Islet of Langerhans (tissue), 1 donor: ENCODE results near the gene KRTDAP.
"Not testable (repeated sequence)": the region's sequence is repeated elsewhere in the genome, so short reads cannot be mapped to it uniquely, and the experiment has no call there.

Experiments used
- FAIRE-seq: peaks from one replicate; lab custom pipeline; 2011; peaks lifted over from hg19 to GRCh38; lab: Jason Lieb, UNC

The KRTDAP gene

DNA sequence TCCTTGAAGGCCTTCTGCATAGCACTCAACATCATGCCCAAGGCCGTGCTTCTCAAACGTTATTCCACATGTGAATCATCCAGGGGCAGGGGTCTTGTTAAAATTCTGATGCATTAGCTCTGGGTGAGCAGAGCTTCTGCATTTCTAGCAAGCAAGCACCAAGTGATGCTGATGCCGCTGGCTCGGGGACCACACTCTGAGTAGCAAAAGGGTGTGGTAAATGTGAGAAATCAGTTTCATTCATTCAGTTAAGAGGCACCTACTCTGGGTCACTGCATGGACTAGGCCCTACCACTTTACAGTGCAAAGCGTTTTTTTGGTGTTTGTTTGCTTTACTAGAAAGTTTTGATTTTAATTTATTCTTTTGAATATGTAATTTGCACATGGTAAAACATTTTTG, 7.2 kb downstream of the KRTDAP start:
- FAIRE-seq = no peak

DNA sequence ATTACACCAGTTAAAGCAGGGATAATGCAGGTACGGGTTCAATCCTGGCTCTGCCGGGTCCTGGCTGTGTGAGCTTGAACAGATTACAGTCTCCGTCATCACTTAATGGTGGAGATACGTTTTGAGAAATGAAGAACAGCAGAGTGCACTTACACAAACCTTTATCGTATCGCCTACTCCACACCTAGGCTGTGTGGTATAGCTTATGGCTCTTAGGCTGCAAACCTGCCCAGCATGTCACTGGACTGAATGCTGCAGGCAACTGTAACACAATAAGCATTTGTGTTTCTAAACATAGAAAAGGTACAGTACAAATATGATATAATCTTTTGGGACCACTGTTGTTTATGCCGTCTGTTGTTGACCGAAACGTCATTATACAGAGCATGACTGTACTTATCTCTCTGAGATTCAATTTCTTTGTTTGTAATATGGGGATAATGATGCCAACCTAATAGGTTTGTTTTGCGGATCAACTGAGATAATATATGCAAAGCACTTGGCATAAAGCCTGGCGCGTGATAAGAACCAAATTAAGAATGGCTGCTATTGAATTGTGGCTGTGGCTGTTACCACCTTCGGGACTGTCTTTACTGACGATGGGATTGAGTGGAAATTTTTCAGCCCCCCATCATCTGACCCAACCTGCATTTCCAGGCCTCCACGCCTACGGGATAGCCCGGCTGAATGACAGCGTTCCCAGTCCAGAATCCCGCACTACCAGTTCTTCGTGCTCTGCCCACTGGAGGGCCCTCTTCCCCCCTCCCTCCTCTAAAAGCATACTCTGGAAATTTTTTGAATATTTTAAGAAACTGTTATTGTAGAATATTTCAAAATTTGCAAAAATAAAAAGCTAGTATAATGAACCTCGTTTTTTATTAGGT, 11.2 kb downstream of the KRTDAP start:
- FAIRE-seq = no peak

DNA sequence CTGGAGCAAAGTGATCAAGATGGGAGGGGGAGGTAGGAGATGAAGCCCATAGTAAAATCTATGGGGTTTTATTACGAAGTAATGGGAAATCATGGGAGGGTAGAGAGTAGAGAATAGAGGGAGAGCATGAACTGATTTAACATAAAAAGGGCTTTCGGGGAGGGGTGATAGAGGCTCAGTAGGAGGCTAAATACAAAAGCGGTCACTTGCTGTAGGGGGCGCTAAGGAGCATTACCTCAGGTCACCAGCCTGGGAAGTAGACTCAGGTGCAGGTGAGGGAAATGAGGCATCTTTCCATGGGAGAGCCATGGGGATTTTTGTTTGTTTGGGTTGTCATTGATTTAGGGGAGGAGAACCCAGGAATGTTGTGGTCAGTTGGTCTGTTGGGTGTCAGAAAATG, 14.1 kb downstream of the KRTDAP start:
- FAIRE-seq = no peak

DNA sequence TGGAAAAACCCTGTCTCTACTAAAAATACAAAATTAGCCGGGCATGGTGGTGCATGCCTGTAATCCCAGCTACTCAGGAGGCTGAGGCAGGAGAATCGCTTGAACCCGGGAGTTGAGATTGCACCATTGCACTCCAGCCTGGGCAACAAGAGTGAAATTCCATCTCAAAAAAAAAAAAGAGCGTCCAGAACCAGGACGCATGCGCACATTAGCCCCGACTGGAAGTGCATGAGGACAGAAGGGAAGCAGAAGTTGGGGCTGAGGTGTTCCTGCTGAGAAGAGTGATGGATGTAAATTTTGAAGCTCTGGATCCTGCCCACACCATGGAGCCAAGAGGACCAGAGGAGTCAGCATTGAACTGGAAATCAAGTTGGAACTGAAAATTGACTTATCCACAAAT, 15.7 kb downstream of the KRTDAP start:
- FAIRE-seq = not testable (repeated sequence)

DNA sequence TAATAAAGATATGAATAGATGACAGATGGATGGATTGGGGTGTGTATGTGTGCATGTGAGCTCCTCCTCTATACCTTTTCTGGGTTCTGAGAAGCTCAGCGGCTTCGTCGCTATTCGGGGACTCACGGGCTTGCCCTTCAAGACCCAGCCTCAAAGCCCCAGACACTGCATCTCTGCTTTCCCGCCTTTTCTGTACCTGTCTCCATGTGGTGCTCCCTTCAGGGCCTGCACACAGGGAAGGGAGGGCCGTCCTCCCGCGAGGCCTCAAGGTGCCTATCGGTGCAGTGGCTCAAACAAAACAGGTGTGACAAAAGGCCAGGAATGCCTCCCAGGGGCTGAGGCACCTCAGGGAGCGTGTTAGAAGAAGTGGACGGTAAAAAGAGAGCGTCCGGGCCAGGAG, 16.2 kb downstream of the KRTDAP start:
- FAIRE-seq = no peak

DNA sequence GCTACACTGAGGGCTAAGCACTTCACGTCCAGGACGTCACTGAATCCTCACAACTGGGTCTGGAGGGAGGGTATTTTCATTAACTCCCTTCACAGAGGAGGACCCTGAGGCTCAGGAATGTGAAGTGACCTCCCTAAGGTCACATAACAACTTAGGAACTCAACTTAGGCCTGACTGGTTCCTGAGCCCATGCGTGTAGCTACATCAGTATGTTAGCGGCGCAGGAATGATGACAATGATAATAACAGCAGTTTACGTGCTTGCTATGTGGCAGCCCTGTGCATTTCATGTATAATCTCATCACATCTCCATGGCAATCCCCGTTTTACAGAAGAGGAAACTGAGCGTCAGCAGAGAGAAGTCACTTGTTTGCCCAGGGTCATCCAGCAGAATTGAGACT, 18.3 kb downstream of the KRTDAP start:
- FAIRE-seq = no peak

DNA sequence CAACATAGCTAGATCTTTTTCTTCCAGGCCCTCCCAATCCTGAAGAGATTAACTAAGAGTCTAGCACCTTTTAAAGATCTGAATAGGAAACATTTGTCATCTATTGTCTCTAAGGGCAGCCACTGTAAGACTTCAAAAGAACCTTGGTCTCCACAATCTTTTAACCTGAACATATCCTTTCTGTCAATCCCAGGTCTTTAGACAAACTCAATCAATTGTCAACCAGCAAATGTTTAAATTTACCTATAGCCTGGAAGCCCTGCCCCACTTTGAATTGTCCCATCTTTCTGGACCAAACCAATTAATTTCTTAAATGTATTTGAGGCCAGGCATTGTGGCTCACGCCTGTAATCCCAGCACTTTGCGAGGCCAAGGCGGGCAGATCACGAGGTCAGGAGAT, 19.2 kb downstream of the KRTDAP start:
- FAIRE-seq = not testable (repeated sequence)

DNA sequence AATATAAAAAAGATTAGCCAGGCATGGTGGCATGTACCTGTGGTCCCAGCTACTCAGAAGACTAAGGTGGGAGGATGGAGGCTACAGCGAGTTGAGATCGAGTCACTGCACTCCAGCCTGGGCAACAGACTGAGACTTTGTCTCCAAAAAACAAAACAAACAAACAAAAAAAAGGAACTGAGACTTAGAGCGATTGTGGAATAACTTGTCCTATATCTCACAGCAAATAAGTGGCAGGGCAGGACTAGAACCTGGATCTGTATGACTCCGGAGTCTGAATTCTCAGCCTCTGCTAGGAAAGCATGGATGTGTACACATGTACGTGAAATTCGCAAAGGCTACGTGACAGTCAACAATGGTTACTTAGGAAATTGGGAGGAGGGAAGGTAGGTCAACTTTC, 20.1 kb downstream of the KRTDAP start:
- FAIRE-seq = no peak

DNA sequence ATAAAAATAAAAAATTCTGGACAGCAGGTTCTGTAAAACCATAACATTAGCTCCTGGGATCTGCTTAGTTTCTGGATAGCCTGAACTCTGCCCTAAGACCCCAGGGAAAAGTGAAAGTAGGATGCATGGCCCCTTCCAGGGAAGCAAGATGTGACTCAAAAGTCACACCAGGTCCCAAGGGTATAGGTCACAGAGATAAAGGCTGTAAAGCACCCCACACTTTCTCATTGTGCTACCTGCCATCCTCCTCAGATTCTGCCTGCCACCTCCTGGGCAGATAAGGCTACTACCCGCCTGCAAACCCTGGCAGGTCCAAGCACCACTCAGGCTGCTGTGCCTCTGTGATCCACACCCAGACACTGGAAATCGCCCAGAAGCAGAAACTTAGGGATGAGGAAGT, 21.6 kb downstream of the KRTDAP start:
- no peak for FAIRE-seq

DNA sequence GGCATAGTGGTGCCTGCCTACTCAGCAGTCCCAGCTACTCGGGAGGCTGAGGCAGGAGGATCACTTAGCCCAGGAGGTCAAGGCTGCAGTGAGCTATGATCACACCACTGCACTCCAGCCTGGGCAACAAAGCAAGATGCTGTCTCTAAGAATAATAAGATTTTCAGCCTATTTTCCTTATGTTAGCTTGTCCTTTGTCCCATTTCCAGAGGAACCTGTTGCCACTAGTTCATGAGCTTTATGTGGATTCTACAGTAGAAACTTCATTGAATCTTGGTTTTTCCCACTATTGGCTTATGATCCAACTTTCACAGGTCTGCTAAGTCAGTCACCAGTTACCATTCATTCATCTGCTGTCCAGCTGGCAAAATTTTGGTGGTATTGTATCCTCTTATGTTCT, 24.0 kb downstream of the KRTDAP start:
- FAIRE-seq = no peak

DNA sequence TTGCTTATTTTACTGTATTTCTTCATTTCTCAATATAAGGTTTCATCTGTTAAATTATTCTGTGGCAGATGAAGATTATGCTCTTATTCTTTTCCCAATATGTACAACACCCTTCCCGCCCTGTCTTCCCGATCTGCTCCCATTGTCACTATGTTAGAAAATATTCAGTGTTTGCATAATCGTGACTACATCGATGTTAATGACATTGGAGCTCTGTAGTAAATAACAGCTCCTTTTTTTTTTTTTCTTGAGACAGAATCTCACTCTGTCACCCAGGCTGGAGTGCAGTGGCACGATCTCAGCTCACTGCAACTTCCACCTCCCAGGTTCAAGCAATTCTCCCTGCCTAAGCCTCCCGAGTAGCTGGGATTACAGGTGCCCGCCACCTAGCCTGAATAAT, 27.3 kb downstream of the KRTDAP start:
- not testable (repeated sequence) for FAIRE-seq

DNA sequence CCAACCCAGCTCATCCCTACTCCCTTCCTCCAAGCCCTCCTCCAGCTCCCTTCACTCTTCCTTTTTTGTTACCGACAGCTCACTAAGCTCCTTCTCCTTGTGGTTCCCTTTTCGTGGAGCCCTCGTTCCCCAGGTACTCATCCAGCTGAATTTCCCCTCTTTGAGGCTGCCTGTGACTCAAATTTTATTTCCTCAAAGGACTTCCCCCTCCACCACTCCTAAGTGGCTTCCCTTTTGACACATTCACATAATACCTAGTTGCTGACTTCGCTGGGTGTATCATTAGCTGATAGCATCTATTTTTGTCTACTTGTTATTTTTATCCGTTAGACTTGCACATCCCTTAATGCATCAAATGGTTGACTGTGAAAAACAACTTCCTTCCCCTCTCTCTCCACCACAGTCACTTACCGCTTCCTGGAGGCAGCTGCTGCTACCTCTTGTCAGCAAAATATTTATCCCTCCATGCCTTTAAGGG, 27.7 kb downstream of the KRTDAP start:
- peak; percentile 96 for FAIRE-seq

DNA sequence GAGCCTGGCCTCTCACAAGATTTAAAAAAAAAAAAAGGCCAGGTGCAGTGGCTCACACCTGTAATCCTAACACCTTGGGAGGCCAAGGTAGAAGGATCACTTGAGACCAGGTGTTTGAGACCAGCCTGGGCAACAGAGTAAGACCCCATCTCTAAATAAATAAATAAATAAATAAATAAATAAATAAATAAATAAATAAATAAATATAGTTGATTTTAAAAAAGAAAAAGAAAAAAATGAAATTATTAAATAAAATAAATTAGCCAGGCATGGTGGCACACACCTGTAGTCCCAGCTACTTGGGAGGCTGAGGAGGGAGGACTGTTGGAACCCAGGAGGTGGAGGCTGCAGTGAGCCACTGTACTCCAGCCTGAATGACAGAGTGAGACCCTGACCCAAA, 28.5 kb downstream of the KRTDAP start:
- not testable (repeated sequence) for FAIRE-seq

DNA sequence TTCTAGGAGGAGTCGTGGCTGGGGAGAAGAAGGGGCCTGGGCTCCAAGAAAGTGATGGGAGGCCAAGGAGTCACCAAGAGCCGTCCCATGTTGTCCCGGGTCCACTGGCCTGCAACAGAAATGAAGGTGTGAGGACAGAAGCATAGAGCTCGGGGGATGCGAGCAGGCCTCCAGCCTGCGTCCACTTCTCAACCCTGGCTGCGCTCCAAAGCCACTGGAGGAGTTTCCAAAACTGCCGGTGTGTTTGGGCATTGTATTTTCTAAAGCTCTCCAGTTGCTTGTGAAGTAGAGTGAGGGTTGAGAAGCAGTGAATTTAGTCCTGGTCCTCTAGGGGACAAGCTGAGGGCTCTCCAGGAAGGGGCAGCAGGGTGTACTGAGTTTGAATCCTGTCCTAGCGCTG, 29.2 kb downstream of the KRTDAP start:
- FAIRE-seq = no peak

DNA sequence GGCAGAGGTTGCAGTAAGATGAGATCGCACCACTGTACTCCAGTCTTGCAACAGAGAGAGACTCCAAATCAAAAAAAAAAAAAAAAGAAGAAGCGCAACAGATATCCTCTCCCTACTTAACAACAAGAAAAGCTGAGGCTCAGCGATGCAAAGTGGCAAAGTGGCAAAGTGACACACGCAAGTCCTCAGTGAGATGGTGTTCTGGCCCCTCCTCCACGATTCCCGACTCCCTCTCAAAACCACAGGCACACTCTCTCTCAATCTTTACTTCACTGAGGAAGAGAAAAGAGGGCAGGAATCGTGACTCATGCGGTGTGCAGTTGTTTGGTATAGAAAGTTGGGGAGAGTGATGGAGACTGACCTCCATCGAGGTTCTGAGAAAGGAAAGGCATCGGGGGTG, 29.7 kb downstream of the KRTDAP start:
- no peak for FAIRE-seq

DNA sequence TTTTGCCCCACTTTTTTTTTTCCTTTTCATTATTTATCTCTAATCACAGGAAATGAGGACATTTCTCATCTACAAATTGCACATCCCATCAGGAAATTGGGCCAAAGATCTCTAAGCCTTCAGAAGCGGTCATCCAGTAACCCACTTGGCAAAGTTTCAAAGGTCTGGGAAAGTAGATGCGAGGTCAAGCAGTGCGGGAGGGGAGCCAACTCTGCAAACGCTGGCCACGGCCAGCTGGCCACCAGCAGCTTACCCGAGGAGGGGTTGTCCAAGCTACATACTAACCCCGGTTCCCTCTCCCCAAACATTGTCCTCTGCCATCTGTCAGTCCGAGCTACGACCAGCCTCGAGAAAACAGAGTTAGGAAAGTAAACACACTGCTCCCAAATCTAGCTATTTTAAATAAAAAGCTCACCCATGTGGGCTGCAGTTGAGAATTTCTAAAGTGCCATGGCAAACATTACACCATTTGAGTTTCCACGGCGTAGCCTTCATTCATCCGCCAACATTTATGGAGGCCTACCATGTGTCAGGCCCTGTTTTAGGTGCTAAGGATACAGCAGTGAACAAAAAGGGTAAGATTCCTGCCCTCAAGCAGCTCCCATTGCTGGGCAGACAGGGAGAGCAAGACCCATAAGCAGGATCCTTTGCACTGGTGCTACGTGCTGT, 30.7 kb downstream of the KRTDAP start:
- peak; percentile 90 for FAIRE-seq

DNA sequence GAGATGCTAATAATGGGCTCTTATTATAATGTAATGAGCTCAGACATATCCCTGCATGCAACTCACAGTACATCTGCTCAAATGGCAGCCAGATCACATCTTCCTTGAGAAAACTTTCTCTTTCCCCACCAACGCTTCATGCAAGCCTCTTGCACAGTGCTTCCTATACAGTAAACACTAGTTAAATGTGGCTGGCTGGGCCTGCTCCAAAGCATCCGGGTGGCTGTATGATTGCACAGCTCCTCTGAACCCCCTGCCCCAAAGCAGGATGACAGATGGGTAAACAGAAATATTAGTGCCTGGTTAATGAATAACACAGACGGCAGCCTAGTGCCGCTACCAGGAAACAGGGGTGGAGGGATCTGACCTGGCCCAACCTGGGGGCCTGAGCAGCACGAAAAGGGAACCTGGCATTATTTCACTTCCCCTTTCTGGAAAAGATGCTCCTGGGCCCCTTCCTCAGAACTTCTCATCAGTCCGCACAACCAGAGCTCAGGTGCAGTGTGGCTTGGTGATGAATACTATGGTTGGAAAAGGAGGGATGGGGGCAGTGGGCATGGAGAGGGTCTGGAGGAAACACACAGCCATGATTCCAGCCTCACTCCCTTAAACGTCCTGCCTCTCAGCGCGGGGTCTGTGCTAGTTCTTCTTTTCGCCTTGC, 31.4 kb downstream of the KRTDAP start:
- FAIRE-seq = no peak

DNA sequence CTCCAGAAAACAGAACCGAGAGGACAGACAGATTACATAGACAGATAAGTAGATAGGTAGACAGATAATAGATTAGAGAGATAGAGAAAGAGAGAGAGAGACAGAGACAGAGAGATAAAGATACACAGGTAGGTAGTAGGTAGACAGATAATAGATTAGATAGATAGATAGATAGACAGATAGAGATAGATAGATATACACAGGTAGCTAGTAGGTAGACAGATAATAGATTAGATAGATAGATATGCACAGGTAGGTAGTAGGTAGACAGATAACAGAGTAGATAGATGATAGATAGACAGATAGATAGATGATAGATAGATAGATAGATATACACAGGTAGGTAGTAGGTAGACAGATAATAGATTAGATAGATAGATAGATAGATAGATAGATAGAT, 32.1 kb downstream of the KRTDAP start:
- FAIRE-seq = no peak

DNA sequence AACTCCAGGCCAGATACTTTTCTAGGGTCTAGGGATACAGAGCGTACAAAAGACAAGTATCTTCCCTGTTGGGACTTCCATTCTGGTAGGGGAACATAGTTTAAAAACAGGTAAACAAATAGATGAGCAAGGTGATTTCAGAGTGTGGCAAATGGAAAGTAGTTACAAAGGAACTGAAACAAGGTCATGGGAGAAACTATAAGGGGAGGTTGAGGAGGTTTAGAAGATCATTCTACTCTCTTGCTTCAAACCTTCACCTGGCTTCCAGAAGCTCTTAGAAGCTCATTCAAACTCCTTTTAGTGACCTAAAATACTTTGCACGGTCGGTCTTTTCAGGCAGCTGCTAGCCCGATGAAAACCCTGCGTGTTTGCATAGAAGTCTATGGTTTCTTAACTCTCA, 33.1 kb downstream of the KRTDAP start:
- FAIRE-seq = no peak

DNA sequence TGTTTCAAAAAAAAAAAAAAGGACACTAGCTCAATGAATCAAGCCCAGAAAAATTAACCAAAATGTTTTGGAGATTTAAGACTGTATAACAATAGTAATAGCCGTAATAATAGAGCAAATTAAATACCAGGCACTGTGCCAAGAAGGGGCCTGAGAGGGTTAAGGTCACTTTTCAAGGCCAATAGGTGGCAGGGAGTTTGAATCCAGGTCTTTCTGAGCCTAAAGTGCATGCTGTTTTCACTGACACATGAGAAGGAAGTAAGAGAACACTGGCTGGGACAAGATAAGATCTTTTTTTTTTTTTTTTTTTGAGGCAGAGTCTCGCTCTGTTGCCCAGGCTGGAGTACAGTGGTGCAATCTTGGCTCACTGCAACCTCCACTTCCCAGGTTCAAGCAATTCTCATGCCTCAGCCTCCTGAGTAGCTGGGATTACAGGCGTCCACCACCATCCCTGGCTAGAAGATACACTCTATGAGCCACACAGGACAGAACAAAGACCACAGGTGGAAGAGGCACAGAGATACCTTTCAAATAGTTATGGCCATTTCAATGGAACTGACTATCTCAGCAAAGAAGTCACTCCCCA, 34.6 kb downstream of the KRTDAP start:
- no peak for FAIRE-seq

DNA sequence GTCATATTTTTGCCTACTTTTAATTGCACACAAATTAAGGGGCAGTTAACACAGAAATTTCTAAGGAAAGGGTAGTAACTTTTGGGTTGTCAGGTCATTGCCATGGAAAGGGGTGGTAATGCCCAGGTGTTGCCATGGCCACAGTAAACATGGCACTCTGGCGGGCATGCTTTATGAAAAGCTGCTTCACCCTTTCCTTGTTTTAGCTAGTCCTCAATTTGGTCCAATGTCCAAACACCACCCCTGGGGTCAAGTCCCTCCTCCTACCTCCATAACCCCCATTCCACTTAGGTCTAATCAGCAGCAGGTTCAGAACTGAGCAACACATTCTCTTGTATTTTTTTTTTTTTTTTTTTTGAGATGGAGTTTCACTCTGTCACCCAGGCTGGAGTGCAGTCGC, 35.6 kb downstream of the KRTDAP start:
- no peak for FAIRE-seq

DNA sequence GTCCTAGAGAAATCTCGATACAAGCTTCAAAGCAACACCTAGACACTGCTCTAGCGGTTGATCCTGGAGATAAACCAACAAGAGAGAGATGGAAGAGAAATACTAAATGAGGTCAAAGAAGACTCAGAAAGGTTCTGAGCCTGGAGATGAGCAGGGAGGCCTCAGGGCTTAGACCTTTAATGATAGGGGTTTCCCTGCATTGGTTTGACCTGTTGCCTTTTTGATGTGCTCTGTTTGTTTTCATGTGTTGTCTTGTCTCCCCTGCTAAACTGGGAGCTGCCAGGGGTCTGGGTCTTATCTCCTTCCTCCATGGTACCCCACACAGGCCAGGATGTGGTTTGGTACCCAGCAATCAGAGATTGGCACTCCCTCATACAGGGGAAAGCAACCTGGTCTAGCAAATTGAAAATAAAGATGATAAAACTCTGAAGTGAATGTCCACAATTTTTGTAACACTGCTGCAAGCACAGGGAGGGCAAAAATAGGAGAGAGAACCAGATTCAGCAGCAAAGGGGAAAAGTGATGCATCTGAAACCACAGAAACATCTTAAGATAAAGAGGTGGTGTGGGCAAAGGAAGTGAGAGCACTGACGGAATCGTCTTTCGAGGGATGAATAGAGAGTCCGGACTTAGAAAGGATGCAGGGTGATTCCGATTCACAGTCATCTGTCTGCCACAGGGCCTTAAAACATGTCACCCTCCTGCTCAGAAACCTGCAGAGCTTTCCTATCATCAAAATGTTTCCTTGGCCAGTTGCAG, 38.7 kb downstream of the KRTDAP start:
- no peak for FAIRE-seq
